Heart right ventricle (tissue), 16 donors: Measurements from ENCODE around the gene PBX4. TPM values are rescaled to one million over a fixed set of nuclear protein-coding genes. Genes with fewer than 3 reads are reported as not detected.

Experiments used
- ATAC-seq, 8 donors: fragments of 200-7000 bp; cut with Tn5 transposase; one replicate each; pipeline ENCODE4 v1.9.1; 2020; ENCODE audit warnings: mild to moderate bottlenecking in 8 of 8, moderate library complexity in 8 of 8, moderate number of reproducible peaks in 1 of 8
- DNase-seq, 2 donors: peaks; one replicate each; pipeline ENCODE4 v3.0.0-alpha.2; 2020
- H3K27ac ChIP-seq, 10 donors: fragments of 200-600 bp; sonication (generic) in 2 of 10; one replicate each; pipeline versions ENCODE4 v1.5.0 to v1.8.0; 2020 to 2022; ENCODE audit warnings: mild to moderate bottlenecking in 3 of 10
- H3K27me3 ChIP-seq, 7 donors: fragments of 200-600 bp; one replicate each; pipeline ENCODE4 v1.8.0; 2021 to 2022; ENCODE audit warnings: mild to moderate bottlenecking in 2 of 7
- H3K36me3 ChIP-seq, 9 donors: fragments of 200-600 bp; sonication (generic) in 1 of 9; one replicate each; pipeline versions ENCODE4 v1.5.0 to v1.8.0; 2020 to 2022; ENCODE audit warnings: mild to moderate bottlenecking in 2 of 9
- H3K4me1 ChIP-seq, 9 donors: fragments of 200-600 bp; sonication (generic) in 1 of 9; one replicate each; pipeline versions ENCODE4 v1.5.0 to v1.8.0; 2020 to 2022; ENCODE audit warnings: mild to moderate bottlenecking in 4 of 9
- H3K4me3 ChIP-seq, 10 donors: fragments of 200-600 bp; sonication (generic) in 2 of 10; one replicate each; pipeline versions ENCODE4 v1.5.0 to v1.8.0; 2020 to 2022; ENCODE audit warnings: mild to moderate bottlenecking in 7 of 10, moderate library complexity in 2 of 10
- H3K9me3 ChIP-seq, 11 donors: fragments of 200-600 bp in 10 of 11; sonication (generic) in 2 of 11; one replicate each; pipeline versions ENCODE4 v1.5.0 to v1.8.0; 2013 to 2022; ENCODE audit warnings: mild to moderate bottlenecking in 2 of 11, control low read depth in 1 of 11, moderate library complexity in 1 of 11
- CTCF ChIP-seq, 9 donors: fragments of 200-600 bp; sonication (generic) in 2 of 9; IDR thresholded peaks; one replicate each; pipeline versions ENCODE4 v1.5.0 to v1.8.0; 2021 to 2022; ENCODE audit warnings: antibody characterized with exemption in 9 of 9, mild to moderate bottlenecking in 5 of 9, moderate library complexity in 1 of 9
- WGBS, 2 donors: extraction: QIAGEN DNeasy Blood & Tissue Kit; methylation state at CpG; one replicate each; pipeline ENCODE4 v1.1.7; 2013; ENCODE audit warnings: inconsistent platforms in 1 of 2; 5-methylcytosine and 5-hydroxymethylcytosine counted together
- intact Hi-C, 10 donors: fragments of 100-400 bp; cut with DNase I; formaldehyde crosslinking; loops; one replicate each; pipeline versions ENCODE4 v1.11.1 to v1.14.2; 2022
- polyA plus RNA-seq, 2 donors: library from polyadenylated mRNA; stranded (reverse); fragments of 200-250 nt; gene quantifications; one replicate each; pipeline ENCODE4 v1.2.3, GENCODE V29; 2013
- total RNA-seq, 10 donors: library from RNA; stranded (reverse); fragmentation: NEBNext Ultra II Directional in 3 of 10; extraction: Animal tissue kit (Norgen Biotek cat#: 25700) in 3 of 10; gene quantifications; one replicate each; pipeline versions ENCODE4 v1.2.1 to v1.2.4, GENCODE V29; 2021 to 2023
- donor health status: Arrhythmogenic right ventricular cardiomyopathy.
- donor health status: ischemic (EF 13 %, LVEDD 7.1; RV severe dilation, severe dysfunction).
- donor health status: healthy with polysubstance abuse.
- donor health status: DM: no; HTN: yes; CAD: no.
- donor health status: DM: no; HTN: no; CAD: no.
- donor health status: ischemic (EF 25% LVEDD 6.9; RV normal size, moderate dysfunction).
- donor health status: ischemic (EF 25% LVEDD 5.7; RV mildly dilated, moderate dysfunction).
- donor health status: healthy.
- donor health status: DM: yes; HTN: yes; CAD: no.
- donor health status: Ischemic cardiomyopathy.
- donor health status: ischemic (EF 35%, LVEDD 5.7; RV mildly dilated, moderate dysfunction).
- donor health status: nonischemic (EF 11% LVEDD 7.7; RV severe dilation, severe dysfunction).
- donor health status: DM: yes; HTN: yes; CAD: no.
- donor health status: PGD.
- donor health status: ischemic (EF 29% LVEDD 5.4; RV normal size, mild dysfunction).
- donor health status: nonischemic (EF 23%, LVEDD 6.1; RV moderate dilation, normal function).

PBX4 gene
- total and polyA plus RNA-seq, 12 donors, result 0.06 to 1.2 (median 0.36) TPM; not detected in 7

- Histone ChIP-seq H3K4me1 (peaks cover 0 to 17% (median 13%) of the 10 kb centered on the region in 9 donors), H3K27me3 (peaks cover 0 to 24% (median 17%) of the 10 kb centered on the region in 7 donors), H3K36me3 (peaks cover 0 to 58% (median 0%) of the 10 kb centered on the region in 9 donors), H3K4me3 (no peak overlapping the region), H3K27ac (no peak overlapping the region), H3K9me3 (no peaks in the 10 kb centered on the region)
- WGBS, 2 donors, result 97 to 98% methylated on average over 11 of the region's 11 CpGs
- no peak for TF ChIP-seq CTCF (IDR thresholded peaks at IDR 0.05)
- intact Hi-C loops, result no loop called here
- DNase-seq (no peak), ATAC-seq (no peak)
Observed at GRCh38 chr19:19630062-19630414, 11.6 kb upstream of the PBX4 start.

- Histone ChIP-seq H3K4me1 (peaks cover 0 to 17% (median 13%) of the 10 kb centered on the region in 9 donors), H3K27me3 (peaks cover 0 to 24% (median 17%) of the 10 kb centered on the region in 7 donors), H3K4me3 (peak overlapping the region; percentile 23 to 58 (median 44)), H3K27ac (peak overlapping the region in 1 of 10 donors; percentile 71), H3K36me3 (peaks cover 0 to 51% (median 0%) of the 10 kb centered on the region in 9 donors), H3K9me3 (no peaks in the 10 kb centered on the region)
- ATAC-seq, result peak in 5 of 8 donors; percentile 11 to 38 (median 35)
- TF ChIP-seq CTCF (IDR thresholded peaks at IDR 0.05), result no peak
- DNase-seq, result no peak
- intact Hi-C loops, result no loop called here
- WGBS, 2 donors, result 17% methylated on average over 51 of the region's 51 CpGs
Observed at GRCh38 chr19:19628501-19629134, 10.1 kb upstream of the PBX4 start.

- ATAC-seq, result peak in 5 of 8 donors; percentile 24 to 59 (median 38)
- H3K27me3 ChIP-seq, result peaks cover 0 to 24% (median 17%) of the 10 kb centered on the region in 7 donors
- peak within 1 kb of the TSS; percentile 23 to 58 (median 44) for H3K4me3 ChIP-seq
- WGBS, 2 donors, result 3 to 6% methylated on average over 68 to 87 of the region's 87 CpGs
- peaks cover 0 to 17% (median 13%) of the 10 kb centered on the region in 9 donors for H3K4me1 ChIP-seq
- peak in 1 of 9 donors; percentile 8 for TF ChIP-seq CTCF (IDR thresholded peaks at IDR 0.05)
- no peaks in the 10 kb centered on the region for H3K9me3 ChIP-seq
- H3K36me3 ChIP-seq, result peaks cover 0 to 45% (median 0%) of the 10 kb centered on the region in 9 donors
- peak within 1 kb of the TSS in 1 of 10 donors; percentile 71 for H3K27ac ChIP-seq
- intact Hi-C loops, result no loop called here
- no peak for DNase-seq
Observed at GRCh38 chr19:19627621-19628500, 9.4 kb upstream of the PBX4 start, which contains the start of gene LPAR2. Gene LPAR2, minus strand, starts transcription at chr19:19628220. Its CDS starts 945 bp downstream, at chr19:19627275.
